Astrocyte (in vitro differentiated cells and primary cell): ENCODE results near the gene PALLD. TPM values are rescaled to one million over a fixed set of nuclear protein-coding genes. Genes with fewer than 3 reads are reported as not detected.

Source experiments
- DNase-seq: peaks from one replicate; pipeline ENCODE4 v3.0.0-alpha.2; 2010; ENCODE audit warnings: low read depth
- FAIRE-seq: peaks from 2 replicates; lab custom pipeline; 2011; peaks lifted over from hg19 to GRCh38; lab: Jason Lieb, UNC
- H2AFZ ChIP-seq: 2 replicates; pipeline ENCODE4 v1.6.0; 2012; ENCODE audit warnings: low read depth, low read length, inconsistent platforms
- H3K27ac ChIP-seq: 2 replicates; pipeline ENCODE4 v1.5.1; 2011; ENCODE audit warnings: low read depth, low read length, inconsistent platforms
- H3K27me3 ChIP-seq: 2 replicates; pipeline ENCODE4 v1.6.0; 2011; ENCODE audit warnings: low read length, inconsistent platforms; ENCODE audit not compliant: insufficient read depth
- H3K36me3 ChIP-seq: 2 replicates; pipeline ENCODE4 v1.5.1; 2011; ENCODE audit warnings: low read length, inconsistent platforms; ENCODE audit not compliant: insufficient read depth
- H3K4me1 ChIP-seq: 2 replicates; pipeline ENCODE4 v1.5.1; 2011; ENCODE audit warnings: low read length, inconsistent platforms; ENCODE audit not compliant: insufficient read depth
- H3K4me2 ChIP-seq: 2 replicates; pipeline ENCODE4 v1.6.0; 2012; ENCODE audit warnings: low read length, inconsistent platforms
- H3K4me3 ChIP-seq: 2 replicates; pipeline ENCODE4 v1.5.1; 2011; ENCODE audit warnings: low read depth, mild to moderate bottlenecking, low read length, inconsistent platforms; ENCODE audit not compliant: insufficient read depth
- H3K79me2 ChIP-seq: 2 replicates; pipeline ENCODE4 v1.6.0; 2012; ENCODE audit warnings: mild to moderate bottlenecking, low read length, inconsistent platforms; ENCODE audit not compliant: insufficient read depth
- H3K9ac ChIP-seq: 2 replicates; pipeline ENCODE4 v1.6.0; 2012; ENCODE audit warnings: mild to moderate bottlenecking, low read length, inconsistent platforms
- H3K9me3 ChIP-seq: 2 replicates; pipeline ENCODE4 v1.5.1; 2012; ENCODE audit warnings: low read depth, mild to moderate bottlenecking, low read length, inconsistent platforms; ENCODE audit not compliant: insufficient read depth
- H4K20me1 ChIP-seq: 2 replicates; pipeline ENCODE4 v1.6.0; 2012; ENCODE audit warnings: low read length, inconsistent platforms; ENCODE audit not compliant: insufficient read depth
- H3K27ac Mint-ChIP-seq: one replicate; pipeline ENCODE4 v1.8.0; 2021; ENCODE audit warnings: mild to moderate bottlenecking, mixed read lengths; ENCODE audit not compliant: unreplicated experiment
- H3K27me3 Mint-ChIP-seq: one replicate; pipeline ENCODE4 v1.8.0; 2021; ENCODE audit warnings: low read depth, mixed read lengths; ENCODE audit not compliant: unreplicated experiment
- H3K36me3 Mint-ChIP-seq: one replicate; pipeline ENCODE4 v1.8.0; 2021; ENCODE audit warnings: low read depth, mixed read lengths; ENCODE audit not compliant: unreplicated experiment
- H3K4me1 Mint-ChIP-seq: one replicate; pipeline ENCODE4 v1.8.0; 2021; ENCODE audit warnings: low read depth, mixed read lengths; ENCODE audit not compliant: unreplicated experiment
- H3K4me3 Mint-ChIP-seq: one replicate; pipeline ENCODE4 v1.8.0; 2021; ENCODE audit warnings: mild to moderate bottlenecking, moderate library complexity, mixed read lengths; ENCODE audit not compliant: unreplicated experiment
- H3K9me3 Mint-ChIP-seq: one replicate; pipeline ENCODE4 v1.8.0; 2021; ENCODE audit warnings: mild to moderate bottlenecking, mixed read lengths; ENCODE audit not compliant: unreplicated experiment
- EZH2 ChIP-seq: IDR thresholded peaks from 2 replicates; pipeline ENCODE4 v1.6.1; 2012; ENCODE audit warnings: mild to moderate bottlenecking, low read length, inconsistent platforms; ENCODE audit not compliant: insufficient read depth
- total RNA-seq: library from RNA; stranded (reverse); gene quantifications from 2 replicates; pipeline ENCODE4 v1.2.1, GENCODE V29; 2021
- TF ChIP-seq, protein P1 (sequence below): IDR thresholded peaks from 2 replicates; pipeline ENCODE4 v1.5.1; 2011; ENCODE audit warnings: low read depth, mild to moderate bottlenecking, inconsistent platforms, low read length, moderate library complexity; ENCODE audit not compliant: insufficient read depth

PALLD gene
- total RNA-seq, 1 donor from 2014 or later, result 498 TPM

DNA sequence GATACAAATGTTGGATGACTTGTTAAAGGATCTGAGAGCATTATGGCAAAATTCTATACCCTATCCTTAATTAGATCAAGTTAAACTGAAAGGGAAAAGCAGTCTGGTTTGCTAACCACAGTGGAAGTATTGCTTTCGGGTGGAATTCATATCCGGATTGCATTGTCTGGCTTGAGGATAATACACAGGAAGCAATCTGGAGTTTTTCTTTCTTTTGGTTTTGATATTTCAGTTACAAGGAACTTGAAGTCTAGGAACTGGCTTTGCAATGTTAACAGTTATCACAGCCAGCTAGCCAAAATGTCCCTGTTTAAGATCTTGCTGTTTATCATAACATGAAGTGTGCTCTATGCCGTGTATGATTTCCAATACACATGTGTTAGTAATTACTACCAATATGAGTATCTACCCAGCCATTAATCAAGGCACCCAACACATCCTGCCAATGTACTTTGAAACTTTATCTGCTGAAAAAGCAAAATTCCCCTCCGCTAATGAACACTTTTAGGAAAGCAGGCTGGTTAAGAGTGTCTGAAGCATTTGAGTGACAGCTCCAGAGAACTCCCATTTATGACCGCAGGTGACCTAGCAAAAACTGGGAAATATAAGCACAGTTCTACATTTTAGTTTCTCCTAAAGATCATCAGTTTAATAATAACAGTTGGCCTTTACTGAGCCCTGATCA lies 146.4 kb downstream of the PALLD start:
- H3K36me3 ChIP-seq, result no peaks in the 10 kb centered on the region
- no peaks in the 10 kb centered on the region for H3K9me3 ChIP-seq
- Mint-ChIP-seq H3K27ac (peak overlapping the region; percentile 41), H3K27me3 (no peaks in the 10 kb centered on the region), H3K36me3 (peaks cover 34% of the 10 kb centered on the region), H3K4me1 (peaks cover 85% of the 10 kb centered on the region), H3K9me3 (no peaks in the 10 kb centered on the region), H3K4me3 (peak overlapping the region; percentile 24)
- H2AFZ ChIP-seq, result no peak overlapping the region
- FAIRE-seq, result peak; percentile 43
- TF ChIP-seq EZH2, result no peak
- TF ChIP-seq, protein P1, sequence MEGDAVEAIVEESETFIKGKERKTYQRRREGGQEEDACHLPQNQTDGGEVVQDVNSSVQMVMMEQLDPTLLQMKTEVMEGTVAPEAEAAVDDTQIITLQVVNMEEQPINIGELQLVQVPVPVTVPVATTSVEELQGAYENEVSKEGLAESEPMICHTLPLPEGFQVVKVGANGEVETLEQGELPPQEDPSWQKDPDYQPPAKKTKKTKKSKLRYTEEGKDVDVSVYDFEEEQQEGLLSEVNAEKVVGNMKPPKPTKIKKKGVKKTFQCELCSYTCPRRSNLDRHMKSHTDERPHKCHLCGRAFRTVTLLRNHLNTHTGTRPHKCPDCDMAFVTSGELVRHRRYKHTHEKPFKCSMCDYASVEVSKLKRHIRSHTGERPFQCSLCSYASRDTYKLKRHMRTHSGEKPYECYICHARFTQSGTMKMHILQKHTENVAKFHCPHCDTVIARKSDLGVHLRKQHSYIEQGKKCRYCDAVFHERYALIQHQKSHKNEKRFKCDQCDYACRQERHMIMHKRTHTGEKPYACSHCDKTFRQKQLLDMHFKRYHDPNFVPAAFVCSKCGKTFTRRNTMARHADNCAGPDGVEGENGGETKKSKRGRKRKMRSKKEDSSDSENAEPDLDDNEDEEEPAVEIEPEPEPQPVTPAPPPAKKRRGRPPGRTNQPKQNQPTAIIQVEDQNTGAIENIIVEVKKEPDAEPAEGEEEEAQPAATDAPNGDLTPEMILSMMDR, result no peak
- peak overlapping the region; percentile 42 for H3K9ac ChIP-seq
- H4K20me1 ChIP-seq, result peaks cover 22% of the 10 kb centered on the region
- peak overlapping the region; percentile 70 for H3K4me2 ChIP-seq
- no peaks in the 10 kb centered on the region for H3K27me3 ChIP-seq
- H3K27ac ChIP-seq, result peak overlapping the region; percentile 20
- H3K4me3 ChIP-seq, result peak overlapping the region; percentile 5
- H3K4me1 ChIP-seq, result peaks cover 28% of the 10 kb centered on the region
- peaks cover 95% of the 10 kb centered on the region for H3K79me2 ChIP-seq
- DNase-seq, result peak; percentile 42

DNA sequence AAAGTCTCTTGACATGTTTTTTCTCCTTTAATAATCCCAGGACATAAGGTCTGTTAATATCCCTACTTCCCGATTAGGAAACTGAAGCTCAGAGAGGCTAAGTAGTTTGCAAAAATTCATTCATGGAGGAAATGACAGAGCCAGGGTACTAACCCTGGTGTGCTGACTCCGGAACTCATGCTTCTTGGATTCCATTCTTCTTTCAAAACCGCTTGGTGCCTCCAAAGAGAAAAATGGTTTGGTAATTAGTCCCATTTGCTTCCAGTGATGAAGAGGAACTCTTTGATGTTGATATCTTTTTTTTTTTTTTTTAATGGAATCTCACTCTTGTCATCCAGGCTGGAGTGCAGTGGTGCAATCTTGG lies 146.9 kb downstream of the PALLD start:
- H3K4me1 Mint-ChIP-seq, result peaks cover 85% of the 10 kb centered on the region

More for the DNA sequence above, 146.9 kb downstream of the PALLD start:
- Mint-ChIP-seq H3K36me3 (peaks cover 34% of the 10 kb centered on the region), H3K27ac (peak overlapping the region; percentile 58), H3K27me3 (no peaks in the 10 kb centered on the region), H3K9me3 (no peaks in the 10 kb centered on the region), H3K4me3 (peak overlapping the region; percentile 24)
- H3K36me3 ChIP-seq, result no peaks in the 10 kb centered on the region
- peaks cover 22% of the 10 kb centered on the region for H4K20me1 ChIP-seq
- no peak overlapping the region for H3K27ac ChIP-seq
- H2AFZ ChIP-seq, result no peak overlapping the region
- no peak overlapping the region for H3K9ac ChIP-seq
- no peaks in the 10 kb centered on the region for H3K9me3 ChIP-seq
- no peak overlapping the region for H3K4me3 ChIP-seq
- peaks cover 32% of the 10 kb centered on the region for H3K4me1 ChIP-seq
- FAIRE-seq, result no peak
- peaks cover 95% of the 10 kb centered on the region for H3K79me2 ChIP-seq
- DNase-seq, result no peak
- H3K4me2 ChIP-seq, result no peak overlapping the region
- no peaks in the 10 kb centered on the region for H3K27me3 ChIP-seq
- no peak for TF ChIP-seq EZH2
- TF ChIP-seq, protein P1, result no peak
